K562 (cell line): ENCODE measurements around the gene RPL22. TPM values are rescaled to one million over a fixed set of nuclear protein-coding genes. Genes with fewer than 3 reads are reported as not detected.
A peak's percentile ranks its signal among the peaks of the same experiment; 100 is the strongest.

ENCODE experiments used
- ATAC-seq: fragments of 200-7000 bp; cut with Tn5 transposase; 3 replicates; pipeline ENCODE4 v1.9.1; 2020; ENCODE audit warnings: moderate library complexity
- BruUV-seq: library from RNA; stranded (reverse); fragments of 400-500 nt; replicated peaks from 2 replicates; lab custom pipeline; 2021; lab: Mats Ljungman, UMichigan
- CTCF ChIA-PET: fragments of 300-600 bp; formaldehyde crosslinking; extraction: SDS; loops from one replicate; lab custom pipeline; 2021; ENCODE audit warnings: low intra/inter-chr PET ratio; lab: Yijun Ruan, JAX
- POLR2A ChIA-PET: fragments of 300-600, 350-650 bp; sonication (Branson Sonifier 250); formaldehyde crosslinking; extraction: SDS; loops from one replicate; lab custom pipeline; 2021; ENCODE audit warnings: antibody characterized with exemption, inconsistent platforms; lab: Yijun Ruan, JAX
- DNase-seq, 4 experiments: peaks; one replicate each; pipeline versions ENCODE4 v3.0.0 to v3.0.0-alpha.2; 2011 to 2018; ENCODE audit warnings: low spot score in 3 of 4, mixed read lengths in 3 of 4; ENCODE audit errors: extremely low read depth in 1 of 4
- FAIRE-seq: peaks from 2 replicates; lab custom pipeline; 2011; peaks lifted over from hg19 to GRCh38; lab: Jason Lieb, UNC
- H2AFZ ChIP-seq: 2 replicates; pipeline ENCODE4 v1.6.0; 2011; ENCODE audit warnings: low read depth, low read length, control low read depth, inconsistent platforms
- H3K27ac ChIP-seq: fragments of 200-600 bp; 3 replicates; pipeline ENCODE4 v1.8.0; 2011; ENCODE audit warnings: low read depth, mild to moderate bottlenecking, control low read depth, inconsistent platforms, low read length, moderate library complexity, mixed read lengths; ENCODE audit errors: extremely low read depth
- H3K27me3 ChIP-seq, 2 experiments: fragments of 300-600 bp in 1 of 2; 2 replicates in 1 of 2; 3 replicates in 1 of 2; pipeline versions ENCODE4 v1.6.0 to v1.8.0; 2011; ENCODE audit warnings: inconsistent platforms in 2 of 2, low read length in 2 of 2, mild to moderate bottlenecking in 1 of 2, mixed read lengths in 1 of 2, moderate library complexity in 1 of 2; ENCODE audit not compliant: control insufficient read depth in 2 of 2, insufficient read depth in 2 of 2
- H3K36me3 ChIP-seq: fragments of 300-600 bp; 3 replicates; pipeline ENCODE4 v1.8.0; 2011; ENCODE audit warnings: mild to moderate bottlenecking, low read length, inconsistent platforms; ENCODE audit not compliant: control insufficient read depth, insufficient read depth
- H3K4me1 ChIP-seq, 2 experiments: fragments of 200-600 bp in 1 of 2; replicated peaks in 1 of 2; 2 replicates in 1 of 2; 3 replicates in 1 of 2; pipeline versions ENCODE4 v1.5.1 to v1.8.0; 2011; ENCODE audit warnings: inconsistent platforms in 2 of 2, low read length in 2 of 2, mild to moderate bottlenecking in 1 of 2, mixed read lengths in 1 of 2, moderate library complexity in 1 of 2; ENCODE audit not compliant: control insufficient read depth in 2 of 2, insufficient read depth in 2 of 2
- H3K4me2 ChIP-seq: 2 replicates; pipeline ENCODE4 v1.6.1; 2011; ENCODE audit warnings: low read length, control low read depth, inconsistent platforms, mixed read lengths; ENCODE audit not compliant: insufficient read depth
- H3K4me3 ChIP-seq: fragments of 200-600 bp; sonication (generic), shearing (Covaris generic); 2 replicates; pipeline ENCODE4 v1.5.1; 2016; ENCODE audit warnings: control low read depth, inconsistent platforms
- H3K79me2 ChIP-seq: fragments of 200-600 bp; 3 replicates; pipeline ENCODE4 v1.8.0; 2011; ENCODE audit warnings: low read length, inconsistent platforms; ENCODE audit not compliant: control insufficient read depth, insufficient read depth
- H3K9ac ChIP-seq, 2 experiments: 2 replicates each; pipeline versions ENCODE4 v1.6.0 to v1.6.1; 2011; ENCODE audit warnings: low read depth in 2 of 2, low read length in 2 of 2, control low read depth in 1 of 2, inconsistent platforms in 1 of 2, mild to moderate bottlenecking in 1 of 2, mixed read lengths in 1 of 2; ENCODE audit not compliant: insufficient read depth in 1 of 2
- H3K9me1 ChIP-seq: one replicate; pipeline ENCODE4 v1.6.0; 2011; ENCODE audit warnings: inconsistent platforms, mild to moderate bottlenecking, low read length, moderate library complexity; ENCODE audit not compliant: control insufficient read depth, insufficient read depth
- H3K9me3 ChIP-seq: replicated peaks from 2 replicates; pipeline ENCODE4 v1.5.1; 2011; ENCODE audit warnings: low read depth, low read length, inconsistent platforms; ENCODE audit not compliant: control insufficient read depth, insufficient read depth
- H4K20me1 ChIP-seq: replicated peaks from 2 replicates; pipeline ENCODE4 v1.6.1; 2011; ENCODE audit warnings: low read length, inconsistent platforms, mixed read lengths; ENCODE audit not compliant: control insufficient read depth, insufficient read depth
- E2F3 ChIP-seq: fragments of 250-450 bp; sonication (Bioruptor Pico); IDR thresholded peaks from 2 replicates; pipeline ENCODE4 v1.4.0; 2020; ENCODE audit warnings: mild to moderate bottlenecking
- EZH2 ChIP-seq: IDR thresholded peaks from 2 replicates; pipeline ENCODE4 v1.6.1; 2012; ENCODE audit warnings: low read depth, mild to moderate bottlenecking, inconsistent platforms, low read length, borderline replicate concordance
- HMBOX1 ChIP-seq: sonication (generic); IDR thresholded peaks from 2 replicates; pipeline ENCODE4 v1.6.1; 2016
- ID3 ChIP-seq, 2 experiments: fragments of 250-450 bp in 1 of 2; fragments of 450-650 bp in 1 of 2; sonication (Bioruptor Pico) in 1 of 2; IDR thresholded peaks; 2 replicates each; pipeline versions ENCODE4 v1.6.1 to v1.8.0; 2016 to 2021; ENCODE audit warnings: mild to moderate bottlenecking in 2 of 2, moderate library complexity in 2 of 2, missing compliant biosample characterization in 1 of 2, missing genetic modification characterization in 1 of 2
- ZMIZ1 ChIP-seq, 2 experiments: fragments of 150-350 bp in 1 of 2; IDR thresholded peaks; 2 replicates each; pipeline ENCODE4 v1.6.1; 2012 to 2016; ENCODE audit warnings: low read depth in 2 of 2, low read length in 2 of 2, mild to moderate bottlenecking in 1 of 2, moderate library complexity in 1 of 2
- WGBS: fragments of 100-300 bp; shearing (Covaris generic); methylation state at CpG from one replicate; pipeline ENCODE4 v1.1.6; 2016; ENCODE audit warnings: low coverage, mixed read lengths; ENCODE audit not compliant: insufficient coverage; ENCODE audit errors: missing lambda C conversion rate; 5-methylcytosine and 5-hydroxymethylcytosine counted together
- in situ Hi-C: fragments of 300-500 bp; cut with MboI; formaldehyde crosslinking; loops from 4 replicates; pipeline ENCODE4 v1.15.0; 2018; ENCODE audit warnings: inconsistent platforms, mixed read lengths
- intact Hi-C: fragments of 100-400 bp; cut with micrococcal nuclease; formaldehyde crosslinking; loops from 2 replicates; pipeline ENCODE4 v1.14.2; 2022
- polyA plus RNA-seq, 8 experiments: library from polyadenylated mRNA; depleted of rRNA in 4 of 8; stranded (reverse) in 5 of 8; unstranded in 3 of 8; fragments of >200 nt; fragmentation: Nextera tagmentation in 2 of 8; fragmentation: Illumina TruSeq in 1 of 8; extraction: Ambion mirVana in 2 of 8; extraction: Trizol in 1 of 8; gene quantifications; 2 replicates each; pipeline versions ENCODE4 v1.2.1 to v1.2.3, GENCODE V29; 2011 to 2014; ENCODE audit warnings: inconsistent platforms in 1 of 8, missing spikeins in 1 of 8
- total RNA-seq, 7 experiments: library from RNA; depleted of rRNA in 6 of 7; stranded (reverse); fragments of >200 nt in 6 of 7; fragmentation: Illumina TruSeq in 2 of 7; extraction: Trizol in 2 of 7; gene quantifications; 2 replicates each; pipeline versions ENCODE4 v1.2.1 to v1.2.3, GENCODE V29; 2011 to 2021; ENCODE audit warnings: low replicate concordance in 1 of 7

Gene RPL22
- total and polyA plus RNA-seq, 9 of the 15 experiments (the other 6 are each of a cell fraction or from before 2014, with no cell fraction given), result 467 to 1,165 (median 607) TPM

GRCh38 chr1:6199298-6200187 lies at the start of gene RPL22 (continued):
- no peak for TF ChIP-seq ID3 (CRISPR knock-in tag; IDR thresholded peaks at IDR 0.05)
- TF ChIP-seq ID3 (tag; IDR thresholded peaks at IDR 0.05), result 0 out of 2 replicates have a peak, but pooled peaks have one; percentile 38

- DNase-seq (no peak), ATAC-seq (no peak), FAIRE-seq (no peak)
- no peaks in the 10 kb centered on the region for H3K79me2 ChIP-seq
- no peaks in the 10 kb centered on the region for H3K9me3 ChIP-seq
- H3K4me3 ChIP-seq, result no peak overlapping the region
- no peaks in the 10 kb centered on the region for H3K36me3 ChIP-seq
- intact Hi-C loops, result no loop called here
- ChIA-PET CTCF (interaction anchor here (1.2 to 6.6 kb wide), 4 partner anchors 32 to 100 kb away, joined by 3 to 131 read pairs (median 7); no protein-coding TSS in a partner anchor), POLR2A (interaction anchor here (0.7 kb wide), 1 partner anchor 258 kb away, joined by 3 read pairs; no protein-coding TSS in a partner anchor)
- in situ Hi-C loops, result loop anchor here (5.0 kb wide), 1 partner anchor 99 kb away; no protein-coding TSS in a partner anchor
- peaks cover 59% of the 10 kb centered on the region for H4K20me1 ChIP-seq
- peaks cover 17 to 61% of the 10 kb centered on the region in 2 experiments; a peak in 4 of 5 replicates for H3K27me3 ChIP-seq
- H3K4me2 ChIP-seq, result no peak overlapping the region
- peaks cover 5 to 62% of the 10 kb centered on the region in 2 experiments; a peak in 3 of 5 replicates for H3K4me1 ChIP-seq
- WGBS, result 34% methylated on average over 14 of the region's 14 CpGs
- TF ChIP-seq EZH2 (no peak), ZMIZ1 (IDR thresholded peaks at IDR 0.05; ENCODE audit: low read depth in 2 of 2, low read length in 2 of 2) (no peak), HMBOX1 (no peak), E2F3 (CRISPR knock-in tag) (0 out of 2 replicates have a peak, but pooled peaks have one; percentile 30)
- no peak overlapping the region for H3K27ac ChIP-seq
- H3K9ac ChIP-seq, result no peak overlapping the region
- no peak overlapping the region for H2AFZ ChIP-seq
- H3K9me1 ChIP-seq, result peaks cover 7% of the 10 kb centered on the region
- no TSS peak for BruUV-seq
These were observed 48.9 kb upstream of the RPL22 start for GRCh38 chr1:6248161-6248776.
